Calu3 (cell line): ENCODE measurements around the gene FYB1. TPM values are rescaled to one million over a fixed set of nuclear protein-coding genes. Genes with fewer than 3 reads are reported as not detected.

Experiments used
- BruUV-seq: library from RNA; stranded (reverse); fragments of 400-500 nt; replicated peaks from 2 replicates; lab custom pipeline; 2021; lab: Mats Ljungman, UMichigan
- CTCF ChIA-PET: fragments of 300-600 bp; sonication (Branson Sonifier 250); formaldehyde crosslinking; loops from one replicate; lab custom pipeline; 2022; ENCODE audit warnings: antibody characterized with exemption; lab: Charles Lee
- DNase-seq: peaks from one replicate; pipeline ENCODE4 v3.0.0; 2022
- H3K27ac Mint-ChIP-seq: one replicate; pipeline ENCODE4 v1.8.0; 2022; ENCODE audit warnings: mixed read lengths; ENCODE audit not compliant: unreplicated experiment
- H3K27me3 Mint-ChIP-seq: one replicate; pipeline ENCODE4 v1.8.0; 2022; ENCODE audit warnings: mixed read lengths; ENCODE audit not compliant: unreplicated experiment
- H3K36me3 Mint-ChIP-seq: one replicate; pipeline ENCODE4 v1.8.0; 2022; ENCODE audit warnings: mild to moderate bottlenecking, moderate library complexity, mixed read lengths; ENCODE audit not compliant: insufficient read depth, unreplicated experiment
- H3K4me1 Mint-ChIP-seq: one replicate; pipeline ENCODE4 v1.8.0; 2022; ENCODE audit warnings: mild to moderate bottlenecking, low read depth, mixed read lengths; ENCODE audit not compliant: unreplicated experiment
- H3K4me3 Mint-ChIP-seq: one replicate; pipeline ENCODE4 v1.8.0; 2022; ENCODE audit warnings: mild to moderate bottlenecking, low read depth, moderate library complexity, mixed read lengths; ENCODE audit not compliant: unreplicated experiment
- H3K9me3 Mint-ChIP-seq: one replicate; pipeline ENCODE4 v1.8.0; 2022; ENCODE audit warnings: low read depth, mixed read lengths; ENCODE audit not compliant: unreplicated experiment
- intact Hi-C: fragments of 100-400 bp; cut with micrococcal nuclease; formaldehyde crosslinking; loops from one replicate; pipeline ENCODE4 v1.10.0; 2022; ENCODE audit not compliant: unreplicated experiment
- total RNA-seq: library from RNA; stranded (reverse); gene quantifications from 2 replicates; pipeline ENCODE4 v1.2.3, GENCODE V29; 2022
- TF ChIP-seq, protein P1 (sequence below): fragments of 200-600 bp; IDR thresholded peaks from one replicate; pipeline ENCODE4 v1.8.0; 2022; ENCODE audit warnings: antibody characterized with exemption; ENCODE audit not compliant: unreplicated experiment

FYB1 gene
- total RNA-seq, 1 experiment from 2014 or later, result 42.8 TPM

DNA sequence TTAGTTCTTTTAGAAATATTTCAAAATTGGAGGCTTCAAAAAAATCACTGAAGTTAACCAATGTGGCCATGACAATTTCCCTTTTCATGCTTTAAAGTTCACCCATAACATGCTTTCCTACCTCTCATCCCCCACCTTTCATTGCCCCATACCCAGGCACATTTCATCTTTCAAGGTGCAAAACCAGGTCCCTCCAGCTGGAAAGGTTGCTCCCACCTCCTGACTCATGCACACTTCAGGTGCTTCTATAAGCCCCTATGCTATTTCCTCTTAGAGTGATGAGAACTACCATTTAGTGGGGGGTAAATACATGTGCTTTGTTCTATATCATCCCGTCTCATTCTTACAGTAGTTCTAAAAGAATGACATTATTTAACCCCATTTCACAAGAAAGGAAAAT, 15.4 kb downstream of the FYB1 start:
- Mint-ChIP-seq H3K36me3 (peaks cover 4% of the 10 kb centered on the region), H3K4me3 (no peak overlapping the region), H3K27ac (no peak overlapping the region), H3K9me3 (no peaks in the 10 kb centered on the region), H3K27me3 (no peaks in the 10 kb centered on the region), H3K4me1 (peaks cover 28% of the 10 kb centered on the region)
- intact Hi-C loops, result no loop called here
- BruUV-seq, result no TSS peak
- CTCF ChIA-PET, result no interaction called here
- TF ChIP-seq, protein P1, sequence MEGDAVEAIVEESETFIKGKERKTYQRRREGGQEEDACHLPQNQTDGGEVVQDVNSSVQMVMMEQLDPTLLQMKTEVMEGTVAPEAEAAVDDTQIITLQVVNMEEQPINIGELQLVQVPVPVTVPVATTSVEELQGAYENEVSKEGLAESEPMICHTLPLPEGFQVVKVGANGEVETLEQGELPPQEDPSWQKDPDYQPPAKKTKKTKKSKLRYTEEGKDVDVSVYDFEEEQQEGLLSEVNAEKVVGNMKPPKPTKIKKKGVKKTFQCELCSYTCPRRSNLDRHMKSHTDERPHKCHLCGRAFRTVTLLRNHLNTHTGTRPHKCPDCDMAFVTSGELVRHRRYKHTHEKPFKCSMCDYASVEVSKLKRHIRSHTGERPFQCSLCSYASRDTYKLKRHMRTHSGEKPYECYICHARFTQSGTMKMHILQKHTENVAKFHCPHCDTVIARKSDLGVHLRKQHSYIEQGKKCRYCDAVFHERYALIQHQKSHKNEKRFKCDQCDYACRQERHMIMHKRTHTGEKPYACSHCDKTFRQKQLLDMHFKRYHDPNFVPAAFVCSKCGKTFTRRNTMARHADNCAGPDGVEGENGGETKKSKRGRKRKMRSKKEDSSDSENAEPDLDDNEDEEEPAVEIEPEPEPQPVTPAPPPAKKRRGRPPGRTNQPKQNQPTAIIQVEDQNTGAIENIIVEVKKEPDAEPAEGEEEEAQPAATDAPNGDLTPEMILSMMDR, result no peak
- no peak for DNase-seq

DNA sequence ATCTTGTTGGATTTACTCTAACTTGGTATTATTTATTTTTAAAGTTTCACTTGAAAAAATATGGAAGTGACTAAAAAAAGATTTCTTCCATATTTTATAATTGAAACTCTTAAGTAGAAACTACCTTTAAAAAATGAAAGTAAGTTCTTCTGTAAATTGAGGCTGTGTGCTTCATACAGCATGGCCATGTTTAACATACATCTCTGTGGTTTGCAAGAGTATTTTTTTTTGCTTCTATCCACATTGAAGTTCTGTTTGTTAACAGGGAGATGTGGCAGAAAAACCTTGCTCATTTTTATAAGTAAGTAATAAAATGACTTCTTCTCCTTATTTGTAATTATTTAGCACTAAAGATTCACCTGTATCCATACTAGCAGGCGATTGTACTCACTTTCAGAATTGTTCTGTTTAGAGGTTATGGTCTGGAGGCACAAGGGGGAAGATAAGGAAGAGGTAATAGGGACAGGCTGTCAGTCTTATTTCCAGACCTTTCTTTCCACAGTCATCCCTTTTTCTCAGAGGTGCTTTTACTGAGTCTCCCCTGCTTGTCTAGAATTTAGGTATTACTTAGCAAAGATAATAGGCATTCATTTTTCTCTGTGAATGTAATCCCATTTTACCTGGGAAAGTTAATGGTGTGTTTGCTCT, 16.0 kb downstream of the FYB1 start:
- CTCF ChIA-PET, result no interaction called here
- no peak for DNase-seq
- Mint-ChIP-seq H3K36me3 (peaks cover 4% of the 10 kb centered on the region), H3K27me3 (no peaks in the 10 kb centered on the region), H3K4me1 (peaks cover 28% of the 10 kb centered on the region), H3K9me3 (no peaks in the 10 kb centered on the region), H3K4me3 (no peak overlapping the region), H3K27ac (no peak overlapping the region)
- no TSS peak for BruUV-seq
- intact Hi-C loops, result no loop called here
- TF ChIP-seq, protein P1, result no peak

DNA sequence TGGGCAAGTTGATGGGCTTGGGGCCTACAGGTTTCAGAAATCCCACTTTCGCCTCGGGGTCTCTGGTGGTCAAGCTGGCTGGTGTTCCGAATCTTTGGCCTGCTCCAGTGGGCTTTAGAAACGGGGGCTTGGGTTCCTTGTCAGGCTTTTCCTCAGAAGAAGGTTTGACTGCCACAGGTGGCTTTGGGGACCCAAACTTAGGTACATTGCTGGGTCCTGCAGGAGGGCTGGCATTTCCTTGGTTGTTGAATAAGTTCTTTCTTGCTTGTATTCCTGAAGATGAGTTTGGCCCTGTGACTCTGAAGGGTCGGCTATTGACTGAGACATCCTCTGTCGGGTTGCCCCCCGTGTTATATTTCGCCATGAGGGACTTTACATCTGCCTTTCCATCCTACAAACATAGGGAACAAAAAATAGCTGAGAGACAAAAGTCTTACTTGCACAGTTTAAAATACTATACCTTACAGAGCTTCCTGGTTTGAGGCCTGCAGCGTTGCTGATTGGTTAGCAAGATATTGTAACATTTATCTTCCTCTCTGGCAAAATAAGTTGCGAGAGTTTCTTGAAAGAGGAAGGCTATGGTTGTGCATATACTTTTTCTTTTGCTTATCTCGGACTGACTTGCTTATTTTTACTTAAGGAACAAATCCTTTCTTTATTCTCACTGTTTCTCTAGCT, 16.6 kb downstream of the FYB1 start:
- Mint-ChIP-seq H3K36me3 (peaks cover 4% of the 10 kb centered on the region), H3K27me3 (no peaks in the 10 kb centered on the region), H3K4me3 (no peak overlapping the region), H3K9me3 (no peaks in the 10 kb centered on the region), H3K4me1 (peaks cover 28% of the 10 kb centered on the region), H3K27ac (no peak overlapping the region)
- CTCF ChIA-PET, result no interaction called here
- no TSS peak for BruUV-seq
- no peak for DNase-seq
- TF ChIP-seq, protein P1, result no peak
- intact Hi-C loops, result no loop called here

DNA sequence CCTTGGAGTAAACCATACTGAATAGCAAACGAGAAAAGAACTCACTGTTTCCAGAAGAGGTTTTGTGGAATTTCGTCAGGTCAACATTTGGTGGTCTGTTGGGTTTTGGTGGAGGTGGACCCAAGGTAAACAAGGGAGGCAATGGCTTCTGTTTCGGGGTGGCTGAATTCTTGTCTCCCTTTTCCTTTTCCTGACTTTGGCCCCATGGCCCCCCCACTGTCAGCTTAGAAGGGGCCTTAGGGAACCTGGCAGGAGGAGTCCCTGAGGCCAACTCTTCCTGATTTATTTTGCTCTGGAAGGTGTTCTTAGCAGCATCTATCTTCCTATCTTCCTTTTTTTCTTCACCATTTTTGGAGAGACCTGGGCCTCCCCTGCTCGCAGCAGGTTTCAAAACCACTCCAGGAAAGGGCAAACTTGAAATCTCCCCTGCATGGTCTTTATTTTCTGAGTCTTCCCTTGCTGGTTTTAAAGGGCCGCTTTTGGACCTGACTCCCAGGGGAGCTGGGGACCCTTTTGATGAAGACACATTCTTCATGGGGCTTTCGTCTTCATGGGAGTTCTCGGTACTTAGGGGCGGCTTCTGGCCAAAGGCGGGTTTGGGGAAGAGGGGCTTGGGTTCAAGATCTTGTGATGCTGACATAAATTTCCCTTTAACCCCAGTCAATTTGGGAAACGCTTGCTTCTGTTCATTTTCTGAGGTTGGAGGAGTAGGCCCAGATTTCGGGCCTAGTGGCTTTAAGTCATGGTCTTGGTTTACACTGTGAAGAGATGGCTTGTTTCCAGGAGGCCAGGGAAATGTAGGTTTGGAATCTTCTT, 17.4 kb downstream of the FYB1 start:
- BruUV-seq, result TSS peak; percentile 56

More for the DNA sequence above, 17.4 kb downstream of the FYB1 start:
- Mint-ChIP-seq H3K4me1 (peaks cover 31% of the 10 kb centered on the region), H3K27me3 (no peaks in the 10 kb centered on the region), H3K27ac (no peak overlapping the region), H3K4me3 (no peak overlapping the region), H3K9me3 (no peaks in the 10 kb centered on the region), H3K36me3 (peaks cover 4% of the 10 kb centered on the region)
- intact Hi-C loops, result no loop called here
- CTCF ChIA-PET, result interaction anchor here (1.4 kb wide), 1 partner anchor 346 kb away, joined by 3 read pairs; no protein-coding TSS in a partner anchor
- TF ChIP-seq, protein P1, result no peak
- DNase-seq, result no peak
